ENCODE measurements around the gene EIF3A. TPM values are rescaled to one million over a fixed set of nuclear protein-coding genes. Genes with fewer than 3 reads are reported as not detected.

The EIF3A gene
- total RNA-seq, 1 donor from 2014 or later: 150 TPM

DNA sequence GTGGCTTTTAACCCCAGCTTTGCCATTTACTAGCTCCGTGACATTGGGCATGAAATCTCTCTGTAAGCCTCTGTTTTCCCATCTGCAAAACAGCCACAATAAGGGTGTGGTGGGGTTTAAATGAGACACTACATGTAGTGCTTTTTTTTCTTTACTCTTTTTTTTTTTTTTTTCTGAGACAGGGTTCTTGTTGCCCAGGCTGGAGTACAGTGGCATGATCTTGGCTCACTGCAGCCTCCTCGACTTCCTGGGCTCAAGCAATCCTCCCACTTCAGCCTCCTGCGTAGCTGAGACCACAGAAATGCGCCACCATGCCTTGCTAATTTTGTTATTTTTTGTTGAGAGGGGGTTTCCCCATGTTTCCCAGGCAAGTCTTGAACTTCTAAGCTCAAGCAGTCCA is 15.0 kb upstream of the EIF3A start:
- Histone ChIP-seq H3K4me3 (ENCODE audit: low read depth, low read length) (no peak overlapping the region), H3K36me3 (ENCODE audit: control insufficient read depth, insufficient read depth, low read length) (no peaks in the 10 kb centered on the region), H3K27me3 (ENCODE audit: control insufficient read depth, insufficient read depth, low read length) (no peaks in the 10 kb centered on the region)
- DNase-seq (ENCODE audit: low read depth) (no peak), FAIRE-seq (no peak)
- TF ChIP-seq, protein P1, sequence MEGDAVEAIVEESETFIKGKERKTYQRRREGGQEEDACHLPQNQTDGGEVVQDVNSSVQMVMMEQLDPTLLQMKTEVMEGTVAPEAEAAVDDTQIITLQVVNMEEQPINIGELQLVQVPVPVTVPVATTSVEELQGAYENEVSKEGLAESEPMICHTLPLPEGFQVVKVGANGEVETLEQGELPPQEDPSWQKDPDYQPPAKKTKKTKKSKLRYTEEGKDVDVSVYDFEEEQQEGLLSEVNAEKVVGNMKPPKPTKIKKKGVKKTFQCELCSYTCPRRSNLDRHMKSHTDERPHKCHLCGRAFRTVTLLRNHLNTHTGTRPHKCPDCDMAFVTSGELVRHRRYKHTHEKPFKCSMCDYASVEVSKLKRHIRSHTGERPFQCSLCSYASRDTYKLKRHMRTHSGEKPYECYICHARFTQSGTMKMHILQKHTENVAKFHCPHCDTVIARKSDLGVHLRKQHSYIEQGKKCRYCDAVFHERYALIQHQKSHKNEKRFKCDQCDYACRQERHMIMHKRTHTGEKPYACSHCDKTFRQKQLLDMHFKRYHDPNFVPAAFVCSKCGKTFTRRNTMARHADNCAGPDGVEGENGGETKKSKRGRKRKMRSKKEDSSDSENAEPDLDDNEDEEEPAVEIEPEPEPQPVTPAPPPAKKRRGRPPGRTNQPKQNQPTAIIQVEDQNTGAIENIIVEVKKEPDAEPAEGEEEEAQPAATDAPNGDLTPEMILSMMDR (IDR thresholded peaks at IDR 0.05; ENCODE audit: insufficient read depth, low read length, severe bottlenecking): no peak

DNA sequence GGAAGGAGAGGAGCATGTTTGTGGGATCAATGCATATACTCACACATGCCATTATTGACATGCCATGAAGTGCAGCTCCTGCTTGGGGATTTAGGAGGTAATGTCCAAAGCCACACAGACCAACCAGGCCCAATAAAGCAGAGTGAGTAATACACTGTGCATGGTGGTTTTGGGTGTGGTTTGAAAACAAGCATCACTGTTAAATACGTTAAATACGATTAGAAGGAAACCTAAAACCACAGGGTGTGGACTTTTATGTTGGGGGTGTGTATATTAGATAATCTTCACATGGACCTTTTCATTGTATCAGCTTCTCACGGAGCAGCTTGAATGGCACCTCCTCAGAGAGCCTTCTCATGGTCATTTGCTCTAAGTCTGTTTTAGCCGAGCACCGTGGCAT is 10.4 kb upstream of the EIF3A start:
- DNase-seq (ENCODE audit: low read depth) (peak; percentile 97), FAIRE-seq (peak; percentile 70)
- TF ChIP-seq, protein P1 (IDR thresholded peaks at IDR 0.05; ENCODE audit: insufficient read depth, low read length, severe bottlenecking): no peak

DNA sequence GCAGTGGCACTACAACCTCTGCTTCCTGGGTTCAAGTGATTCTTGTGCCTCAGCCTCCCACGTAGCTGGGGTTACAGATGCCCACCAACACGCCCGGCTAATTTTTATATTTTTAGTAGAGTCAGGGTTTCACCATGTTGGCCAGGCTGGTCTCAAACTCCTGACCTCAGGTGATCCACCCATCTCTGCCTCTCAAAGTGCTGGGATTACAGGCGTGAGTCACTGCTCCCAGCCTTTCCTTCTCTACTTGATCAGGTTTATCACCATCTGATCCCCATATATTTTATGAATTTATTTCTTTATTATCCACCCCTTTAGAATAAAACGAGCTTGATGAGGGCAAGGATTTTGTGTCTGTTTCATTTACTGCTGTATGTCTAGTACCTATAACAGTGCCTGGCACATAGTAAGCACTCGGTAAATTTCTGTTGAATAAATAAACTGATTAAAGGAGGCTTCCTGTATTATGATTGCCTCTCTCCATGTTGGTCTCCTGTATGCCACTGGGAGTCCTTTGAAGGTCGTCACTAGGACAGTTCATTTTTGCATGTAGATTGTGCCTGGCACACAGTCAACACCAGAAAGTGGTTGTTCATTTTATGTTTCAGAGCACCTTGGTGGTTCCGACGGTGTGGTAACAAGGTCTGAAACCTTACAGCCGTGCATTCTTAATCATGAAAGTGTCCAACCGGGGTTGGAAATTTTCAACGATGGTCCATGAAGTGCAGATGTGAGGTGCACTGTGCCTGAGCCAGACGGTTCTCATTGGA is 9.6 kb upstream of the EIF3A start:
- TF ChIP-seq, protein P1 (IDR thresholded peaks at IDR 0.05; ENCODE audit: insufficient read depth, low read length, severe bottlenecking): no peak
- DNase-seq (ENCODE audit: low read depth) (no peak), FAIRE-seq (no peak)

More for the DNA sequence above, 10.4 kb upstream of the EIF3A start:
- H3K4me3 ChIP-seq (ENCODE audit: low read depth, low read length): no peak overlapping the region
- no peaks in the 10 kb centered on the region for H3K36me3 ChIP-seq (ENCODE audit: control insufficient read depth, insufficient read depth, low read length)
- H3K27me3 ChIP-seq (ENCODE audit: control insufficient read depth, insufficient read depth, low read length): no peaks in the 10 kb centered on the region

DNA sequence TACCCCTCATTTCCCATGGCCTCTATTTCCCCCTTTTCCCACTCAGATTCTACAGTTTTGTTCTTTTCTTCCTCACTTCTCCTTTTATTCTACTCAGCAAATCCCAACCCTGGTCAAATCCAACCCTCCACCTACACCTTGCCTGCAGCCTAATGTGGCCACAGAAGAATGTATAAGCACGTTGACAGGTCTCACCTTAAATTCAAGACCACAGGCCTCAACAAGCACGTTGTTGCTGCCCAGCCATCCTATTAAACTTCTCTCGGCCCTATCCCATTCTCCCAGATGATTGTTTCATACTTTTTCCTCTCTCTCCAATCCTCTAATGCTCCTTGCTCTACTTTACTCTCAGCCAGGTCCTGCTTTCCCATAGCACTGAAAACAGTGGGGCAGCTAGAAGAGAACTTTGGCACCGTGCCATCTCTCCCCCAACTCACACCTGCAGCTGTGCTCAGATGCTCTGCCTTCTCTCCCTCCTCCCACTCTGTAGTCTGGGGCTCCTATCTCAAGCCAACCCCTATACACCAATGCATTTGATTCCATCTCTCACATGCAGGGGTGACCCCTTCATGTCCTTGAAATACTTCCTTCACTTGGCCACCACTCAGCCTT is 6.8 kb upstream of the EIF3A start:
- Histone ChIP-seq H3K27me3 (ENCODE audit: control insufficient read depth, insufficient read depth, low read length) (no peaks in the 10 kb centered on the region), H3K36me3 (ENCODE audit: control insufficient read depth, insufficient read depth, low read length) (no peaks in the 10 kb centered on the region), H3K4me3 (ENCODE audit: low read depth, low read length) (no peak overlapping the region)
- TF ChIP-seq, protein P1 (IDR thresholded peaks at IDR 0.05; ENCODE audit: insufficient read depth, low read length, severe bottlenecking): no peak
- FAIRE-seq (no peak), DNase-seq (ENCODE audit: low read depth) (peak; percentile 53)

More for the DNA sequence above, 9.6 kb upstream of the EIF3A start:
- Histone ChIP-seq H3K36me3 (ENCODE audit: control insufficient read depth, insufficient read depth, low read length) (no peaks in the 10 kb centered on the region), H3K4me3 (ENCODE audit: low read depth, low read length) (no peak overlapping the region), H3K27me3 (ENCODE audit: control insufficient read depth, insufficient read depth, low read length) (no peaks in the 10 kb centered on the region)

DNA sequence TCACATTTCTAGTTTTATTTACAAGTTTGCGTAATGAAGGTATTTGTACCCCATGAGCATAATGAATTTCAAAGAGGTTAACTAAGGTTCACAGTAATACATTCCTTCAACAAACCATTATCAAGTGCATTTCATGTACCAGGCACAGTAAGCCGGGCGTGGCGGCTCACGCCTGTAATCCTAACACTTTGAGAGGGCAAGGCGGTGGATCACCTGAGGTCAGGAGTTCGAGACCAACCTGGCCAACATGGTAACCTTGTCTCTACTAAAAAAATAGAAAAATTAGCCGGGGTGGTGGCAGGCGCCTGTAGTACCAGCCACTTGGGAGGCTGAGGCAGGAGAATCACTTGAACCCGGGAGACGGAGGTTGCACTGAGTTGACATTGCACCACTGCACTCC is 4.3 kb upstream of the EIF3A start:
- no peak for FAIRE-seq
- no peak for DNase-seq (ENCODE audit: low read depth)
- H3K4me3 ChIP-seq (ENCODE audit: low read depth, low read length): no peak overlapping the region
- no peaks in the 10 kb centered on the region for H3K27me3 ChIP-seq (ENCODE audit: control insufficient read depth, insufficient read depth, low read length)
- TF ChIP-seq, protein P1 (IDR thresholded peaks at IDR 0.05; ENCODE audit: insufficient read depth, low read length, severe bottlenecking): no peak
- H3K36me3 ChIP-seq (ENCODE audit: control insufficient read depth, insufficient read depth, low read length): no peaks in the 10 kb centered on the region

All from bronchial epithelial cell (primary cell).